ENCODE measurements around the gene SH3BP2. TPM values are rescaled to one million over a fixed set of nuclear protein-coding genes. Genes with fewer than 3 reads are reported as not detected.

Gene SH3BP2
- total RNA-seq, 2 experiments from 2014 or later = 88.2 to 93.0 TPM

GRCh38 chr4:2787230-2788100 is 5.4 kb upstream of the SH3BP2 start:
- peaks cover 43% of the 10 kb centered on the region for H3K4me1 Mint-ChIP-seq (ENCODE audit: low read depth)
- peak overlapping the region; percentile 81 for H3K27ac Mint-ChIP-seq
- peak overlapping the region; percentile 24 for H3K4me3 Mint-ChIP-seq
- POLR2A ChIA-PET = interaction anchor here (0.9 to 1.5 kb wide), 2 partner anchors 11 to 21 kb away, joined by 3 to 4 read pairs; no protein-coding TSS in a partner anchor
- ATAC-seq (peak; percentile 58), DNase-seq (peak; percentile 62)
- no peaks in the 10 kb centered on the region for H3K9me3 Mint-ChIP-seq (ENCODE audit: insufficient read depth)
- H3K27me3 Mint-ChIP-seq (ENCODE audit: low read depth) = peaks cover 4% of the 10 kb centered on the region
- no peaks in the 10 kb centered on the region for H3K36me3 Mint-ChIP-seq (ENCODE audit: low read depth)
- CTCF ChIA-PET = interaction anchor here (0.7 to 1.2 kb wide), 2 partner anchors 12 to 23 kb away, joined by 4 read pairs; no protein-coding TSS in a partner anchor

GRCh38 chr4:2788101-2788500 is 4.8 kb upstream of the SH3BP2 start:
- CTCF ChIA-PET = interaction anchor here (1.2 kb wide), 1 partner anchor 11 kb away, joined by 4 read pairs; no protein-coding TSS in a partner anchor

DNA sequence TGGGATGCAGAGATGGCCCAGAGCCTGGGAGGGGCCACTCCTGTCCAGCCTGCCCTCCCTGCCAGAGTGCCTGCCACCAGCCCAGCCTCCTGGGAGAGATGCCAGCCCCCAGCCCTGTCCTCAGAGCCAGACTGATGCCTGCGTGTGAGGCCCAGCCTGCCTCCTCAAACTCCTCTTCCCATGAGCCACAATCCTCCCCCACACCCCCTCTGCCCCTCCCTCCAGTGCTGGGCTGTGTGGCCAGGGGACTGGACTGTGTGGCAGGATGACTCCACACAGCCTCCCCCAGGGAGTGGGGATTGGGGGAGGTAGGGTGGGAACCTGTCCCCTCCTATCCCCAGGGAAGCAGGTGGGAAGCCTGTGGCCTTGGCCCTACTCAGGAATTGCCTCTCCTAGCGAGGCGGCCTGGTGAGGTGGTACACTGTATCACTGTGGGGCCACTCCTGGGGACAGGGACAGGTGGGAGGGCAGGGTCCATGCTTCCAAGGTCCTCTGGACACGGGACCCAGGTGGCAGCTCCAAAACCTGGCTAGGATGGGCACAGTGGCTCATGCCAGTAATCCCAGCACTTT is 4.3 kb upstream of the SH3BP2 start:
- DNase-seq (no peak), ATAC-seq (no peak)
- ChIA-PET POLR2A (interaction anchor here (1.5 kb wide), 1 partner anchor 20 kb away, joined by 4 read pairs; no protein-coding TSS in a partner anchor), CTCF (no interaction called here)
- Mint-ChIP-seq H3K27me3 (ENCODE audit: low read depth) (no peaks in the 10 kb centered on the region), H3K36me3 (ENCODE audit: low read depth) (no peaks in the 10 kb centered on the region), H3K4me3 (no peak overlapping the region), H3K27ac (peak overlapping the region; percentile 70), H3K9me3 (ENCODE audit: insufficient read depth) (no peaks in the 10 kb centered on the region), H3K4me1 (ENCODE audit: low read depth) (peaks cover 45% of the 10 kb centered on the region)

More at GRCh38 chr4:2788101-2788500, 4.8 kb upstream of the SH3BP2 start:
- DNase-seq (no peak), ATAC-seq (no peak)
- no peaks in the 10 kb centered on the region for H3K36me3 Mint-ChIP-seq (ENCODE audit: low read depth)
- no peak overlapping the region for H3K4me3 Mint-ChIP-seq
- H3K4me1 Mint-ChIP-seq (ENCODE audit: low read depth) = peaks cover 43% of the 10 kb centered on the region
- no peaks in the 10 kb centered on the region for H3K27me3 Mint-ChIP-seq (ENCODE audit: low read depth)
- POLR2A ChIA-PET = interaction anchor here (0.9 to 1.5 kb wide), 2 partner anchors 10 to 20 kb away, joined by 3 to 4 read pairs; no protein-coding TSS in a partner anchor
- H3K9me3 Mint-ChIP-seq (ENCODE audit: insufficient read depth) = no peaks in the 10 kb centered on the region
- H3K27ac Mint-ChIP-seq = peak overlapping the region; percentile 70

- DNase-seq (no peak), ATAC-seq (no peak)
- H3K36me3 Mint-ChIP-seq (ENCODE audit: low read depth) = no peaks in the 10 kb centered on the region
- no peaks in the 10 kb centered on the region for H3K27me3 Mint-ChIP-seq (ENCODE audit: low read depth)
- H3K4me1 Mint-ChIP-seq (ENCODE audit: low read depth) = peaks cover 52% of the 10 kb centered on the region
- POLR2A ChIA-PET = no interaction called here
- H3K9me3 Mint-ChIP-seq (ENCODE audit: insufficient read depth) = no peaks in the 10 kb centered on the region
- CTCF ChIA-PET = no interaction called here
- H3K4me3 Mint-ChIP-seq = no peak overlapping the region
- peak overlapping the region; percentile 43 for H3K27ac Mint-ChIP-seq
Measured at GRCh38 chr4:2789351-2789750, 3.5 kb upstream of the SH3BP2 start.

GRCh38 chr4:2789793-2790582 is 2.9 kb upstream of the SH3BP2 start:
- POLR2A ChIA-PET = no interaction called here
- Mint-ChIP-seq H3K27me3 (ENCODE audit: low read depth) (no peaks in the 10 kb centered on the region), H3K27ac (peak overlapping the region; percentile 43), H3K4me3 (no peak overlapping the region), H3K9me3 (ENCODE audit: insufficient read depth) (no peaks in the 10 kb centered on the region), H3K4me1 (ENCODE audit: low read depth) (peaks cover 58% of the 10 kb centered on the region), H3K36me3 (ENCODE audit: low read depth) (no peaks in the 10 kb centered on the region)
- CTCF ChIA-PET = no interaction called here
- ATAC-seq = no peak
- no peak for DNase-seq

GRCh38 chr4:2790583-2791517 is 2.0 kb upstream of the SH3BP2 start:
- Mint-ChIP-seq H3K4me3 (no peak overlapping the region), H3K9me3 (ENCODE audit: insufficient read depth) (no peaks in the 10 kb centered on the region), H3K4me1 (ENCODE audit: low read depth) (peaks cover 53% of the 10 kb centered on the region), H3K36me3 (ENCODE audit: low read depth) (no peaks in the 10 kb centered on the region), H3K27ac (peak overlapping the region; percentile 41), H3K27me3 (ENCODE audit: low read depth) (no peaks in the 10 kb centered on the region)
- DNase-seq (no peak), ATAC-seq (no peak)
- ChIA-PET POLR2A (no interaction called here), CTCF (no interaction called here)

GRCh38 chr4:2791518-2792395 is 1.1 kb upstream of the SH3BP2 start:
- ChIA-PET CTCF (no interaction called here), POLR2A (no interaction called here)
- Mint-ChIP-seq H3K36me3 (ENCODE audit: low read depth) (no peaks in the 10 kb centered on the region), H3K4me3 (peak overlapping the region; percentile 34), H3K4me1 (ENCODE audit: low read depth) (peaks cover 44% of the 10 kb centered on the region), H3K27ac (no peak overlapping the region), H3K27me3 (ENCODE audit: low read depth) (no peaks in the 10 kb centered on the region), H3K9me3 (ENCODE audit: insufficient read depth) (no peaks in the 10 kb centered on the region)
- no peak for DNase-seq
- no peak for ATAC-seq

DNA sequence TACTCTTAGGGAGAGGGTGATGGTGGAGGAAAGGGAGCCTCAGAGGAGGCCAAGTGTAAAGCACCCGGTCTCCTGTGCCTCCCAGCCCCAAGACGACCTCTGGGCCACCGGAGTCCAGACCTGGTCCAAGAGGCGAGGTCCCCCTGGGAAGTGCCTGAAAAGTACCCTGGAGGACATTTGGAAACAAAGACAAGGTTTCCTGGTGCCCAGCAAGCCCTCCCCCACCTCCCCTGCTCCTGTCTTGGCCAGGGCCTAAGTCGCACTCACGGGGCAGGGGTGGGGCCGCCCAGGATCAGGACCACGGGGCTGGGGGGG is 532 bp upstream of the SH3BP2 start:
- Mint-ChIP-seq H3K36me3 (ENCODE audit: low read depth) (no peaks in the 10 kb centered on the region), H3K27ac (no peak overlapping the region), H3K9me3 (ENCODE audit: insufficient read depth) (no peaks in the 10 kb centered on the region), H3K27me3 (ENCODE audit: low read depth) (no peaks in the 10 kb centered on the region), H3K4me1 (ENCODE audit: low read depth) (peaks cover 39% of the 10 kb centered on the region), H3K4me3 (peak overlapping the region; percentile 34)
- POLR2A ChIA-PET = no interaction called here
- ATAC-seq (no peak), DNase-seq (no peak)
- CTCF ChIA-PET = no interaction called here

- Mint-ChIP-seq H3K9me3 (ENCODE audit: insufficient read depth) (no peaks in the 10 kb centered on the region), H3K4me3 (peak overlapping the region; percentile 79), H3K4me1 (ENCODE audit: low read depth) (peaks cover 42% of the 10 kb centered on the region), H3K27ac (peak overlapping the region; percentile 52), H3K27me3 (ENCODE audit: low read depth) (no peaks in the 10 kb centered on the region), H3K36me3 (ENCODE audit: low read depth) (no peaks in the 10 kb centered on the region)
- ChIA-PET CTCF (no interaction called here), POLR2A (no interaction called here)
- DNase-seq (no peak), ATAC-seq (no peak)
Measured at GRCh38 chr4:2793586-2794485, 951 bp downstream of the SH3BP2 start.

All from activated CD8-positive, alpha-beta T cell treated with anti-CD3 and anti-CD28 coated beads, Interleukin-2, amount 10 ng/mL, durations not matched to agents 7 days and 5 days (primary cell).